Measurements from ENCODE around the gene GSTO2.

The GSTO2 gene

GRCh38 chr10:104279550-104280259 lies 10.7 kb downstream of the GSTO2 start:
- in situ Hi-C loops (cut with MboI; ENCODE audit: low sequenced_read_pairs), result no loop called here

GRCh38 chr10:104281694-104282093 lies 12.7 kb downstream of the GSTO2 start:
- in situ Hi-C loops (cut with MboI; ENCODE audit: low sequenced_read_pairs), result no loop called here

GRCh38 chr10:104284846-104285245 lies 15.9 kb downstream of the GSTO2 start:
- in situ Hi-C loops (cut with MboI; ENCODE audit: low sequenced_read_pairs), result no loop called here

GRCh38 chr10:104286939-104287338 lies 18.0 kb downstream of the GSTO2 start:
- in situ Hi-C loops (cut with MboI; ENCODE audit: low sequenced_read_pairs), result no loop called here

- in situ Hi-C loops (cut with MboI; ENCODE audit: low sequenced_read_pairs), result no loop called here
Measured at GRCh38 chr10:104288355-104288754, 19.4 kb downstream of the GSTO2 start.

GRCh38 chr10:104291439-104291951 lies 22.5 kb downstream of the GSTO2 start:
- in situ Hi-C loops (cut with MboI; ENCODE audit: low sequenced_read_pairs), result loop anchor here (10.0 kb wide), 1 partner anchor 53 kb away; no protein-coding TSS in a partner anchor

GRCh38 chr10:104293011-104293410 lies 24.0 kb downstream of the GSTO2 start:
- in situ Hi-C loops (cut with MboI; ENCODE audit: low sequenced_read_pairs), result loop anchor here (10.0 kb wide), 1 partner anchor 52 kb away; no protein-coding TSS in a partner anchor

GRCh38 chr10:104293781-104294321 lies 24.9 kb downstream of the GSTO2 start:
- in situ Hi-C loops (cut with MboI; ENCODE audit: low sequenced_read_pairs), result loop anchor here (10.0 kb wide), 1 partner anchor 51 kb away; no protein-coding TSS in a partner anchor

- in situ Hi-C loops (cut with MboI; ENCODE audit: low sequenced_read_pairs), result loop anchor here (10.0 kb wide), 1 partner anchor 48 kb away; no protein-coding TSS in a partner anchor
Measured at GRCh38 chr10:104296687-104297436, 27.9 kb downstream of the GSTO2 start.

- in situ Hi-C loops (cut with MboI; ENCODE audit: low sequenced_read_pairs), result loop anchor here (10.0 kb wide), 1 partner anchor 47 kb away; no protein-coding TSS in a partner anchor
Measured at GRCh38 chr10:104297697-104298660, 29.0 kb downstream of the GSTO2 start.

- in situ Hi-C loops (cut with MboI; ENCODE audit: low sequenced_read_pairs), result loop anchor here (10.0 kb wide), 1 partner anchor 46 kb away; no protein-coding TSS in a partner anchor
Measured at GRCh38 chr10:104299031-104299904, 30.3 kb downstream of the GSTO2 start.

- in situ Hi-C loops (cut with MboI; ENCODE audit: low sequenced_read_pairs), result no loop called here
Measured at GRCh38 chr10:104300002-104300735, 31.2 kb downstream of the GSTO2 start.

GRCh38 chr10:104300736-104301292 lies 31.8 kb downstream of the GSTO2 start:
- in situ Hi-C loops (cut with MboI; ENCODE audit: low sequenced_read_pairs), result no loop called here

- in situ Hi-C loops (cut with MboI; ENCODE audit: low sequenced_read_pairs), result no loop called here
Measured at GRCh38 chr10:104301907-104302690, 33.1 kb downstream of the GSTO2 start.

- in situ Hi-C loops (cut with MboI; ENCODE audit: low sequenced_read_pairs), result no loop called here
Measured at GRCh38 chr10:104303594-104304355, 34.8 kb downstream of the GSTO2 start.

GRCh38 chr10:104304356-104304745 lies 35.4 kb downstream of the GSTO2 start:
- in situ Hi-C loops (cut with MboI; ENCODE audit: low sequenced_read_pairs), result no loop called here

GRCh38 chr10:104304927-104305326 lies 35.9 kb downstream of the GSTO2 start:
- in situ Hi-C loops (cut with MboI; ENCODE audit: low sequenced_read_pairs), result no loop called here
